ENCODE measurements around the gene TC2N. TPM values are rescaled to one million over a fixed set of nuclear protein-coding genes. Genes with fewer than 3 reads are reported as not detected.

TC2N gene
- total RNA-seq, 1 donor from 2014 or later = 46.2 TPM

Other genes with a start within 250 kb of the TC2N start
- gene CATSPERB, start 135.4 kb downstream of the TC2N start, total RNA-seq = 3.6 TPM in 1 of 2 replicates, not detected in the other
- 0.87 and 1.8 TPM in 2 replicates for gene FBLN5, start 80.2 kb upstream of the TC2N start, total RNA-seq
- gene TRIP11, start 172.5 kb upstream of the TC2N start, total RNA-seq = 12.9 and 23.8 TPM in 2 replicates
- gene ATXN3, start 239.0 kb upstream of the TC2N start, total RNA-seq = 29.9 and 107 TPM in 2 replicates